ENCODE measurements around the gene EVI5. TPM values are rescaled to one million over a fixed set of nuclear protein-coding genes. Genes with fewer than 3 reads are reported as not detected.

Gene EVI5
- total and polyA plus RNA-seq, 2 donors (not counting 1 experiment from before 2014, with no cell fraction given), result 1.5 to 36.3 TPM

- Histone ChIP-seq H3K27me3 (replicated peaks in 1 of 4; ENCODE audit: control extremely low read depth in 1 of 4, control insufficient read depth in 3 of 4, insufficient read depth in 4 of 4, low read length in 3 of 4) (no peaks in the 10 kb centered on the region), H3K4me3 (ENCODE audit: control extremely low read depth in 1 of 5, extremely low read depth in 1 of 5, insufficient read depth in 1 of 5, low read depth in 2 of 5, low read length in 4 of 5) (no peak overlapping the region), H3K4me1 (ENCODE audit: control insufficient read depth in 2 of 2, insufficient read depth in 2 of 2, low read length in 2 of 2) (no peaks in the 10 kb centered on the region), H3K9ac (ENCODE audit: low read length) (no peak overlapping the region), H3K9me3 (ENCODE audit: control extremely low read depth in 1 of 3, control insufficient read depth in 2 of 3, insufficient read depth in 1 of 3, low read length in 2 of 3) (no peaks in the 10 kb centered on the region), H3K27ac (ENCODE audit: low read length in 2 of 2) (no peak overlapping the region), H3K79me2 (ENCODE audit: control insufficient read depth, insufficient read depth, low read length) (no peaks in the 10 kb centered on the region), H4K20me1 (ENCODE audit: control insufficient read depth, insufficient read depth, low read length, poor library complexity, severe bottlenecking) (no peaks in the 10 kb centered on the region), H3K36me3 (replicated peaks in 1 of 2; ENCODE audit: control extremely low read depth in 1 of 2, control insufficient read depth in 1 of 2, extremely low read depth in 1 of 2, insufficient read depth in 2 of 2, low read length in 1 of 2) (no peaks in the 10 kb centered on the region), H3K4me2 (replicated peaks; ENCODE audit: low read depth, low read length, poor library complexity, severe bottlenecking) (no peak overlapping the region), H2AFZ (ENCODE audit: insufficient read depth, low read depth, low read length, poor library complexity, severe bottlenecking) (no peak overlapping the region)
- H3K4me1 Mint-ChIP-seq, result no peaks in the 10 kb centered on the region
- TF ChIP-seq EZH2 (IDR thresholded peaks at IDR 0.05; ENCODE audit: borderline replicate concordance, insufficient read depth, low read depth, low read length, poor library complexity, severe bottlenecking), result no peak
- no peaks in the 10 kb centered on the region for H3K27me3 Mint-ChIP-seq
- intact Hi-C loops (cut with micrococcal nuclease), result no loop called here
- ChIA-PET CTCF (no interaction called here), POLR2A (no interaction called here)
- WGBS (ENCODE audit: insufficient coverage), result no CpG with 5 or more reads among the region's 2 CpGs
- H3K9me3 Mint-ChIP-seq (ENCODE audit: insufficient read depth), result no peaks in the 10 kb centered on the region
- DNase-seq (no peak), ATAC-seq (ENCODE audit: low read depth) (no peak)
- H3K27ac Mint-ChIP-seq, result no peak overlapping the region
- H3K4me3 Mint-ChIP-seq, result no peak overlapping the region
These were observed 240.1 kb downstream of the EVI5 start for GRCh38 chr1:92544756-92545165.

DNA sequence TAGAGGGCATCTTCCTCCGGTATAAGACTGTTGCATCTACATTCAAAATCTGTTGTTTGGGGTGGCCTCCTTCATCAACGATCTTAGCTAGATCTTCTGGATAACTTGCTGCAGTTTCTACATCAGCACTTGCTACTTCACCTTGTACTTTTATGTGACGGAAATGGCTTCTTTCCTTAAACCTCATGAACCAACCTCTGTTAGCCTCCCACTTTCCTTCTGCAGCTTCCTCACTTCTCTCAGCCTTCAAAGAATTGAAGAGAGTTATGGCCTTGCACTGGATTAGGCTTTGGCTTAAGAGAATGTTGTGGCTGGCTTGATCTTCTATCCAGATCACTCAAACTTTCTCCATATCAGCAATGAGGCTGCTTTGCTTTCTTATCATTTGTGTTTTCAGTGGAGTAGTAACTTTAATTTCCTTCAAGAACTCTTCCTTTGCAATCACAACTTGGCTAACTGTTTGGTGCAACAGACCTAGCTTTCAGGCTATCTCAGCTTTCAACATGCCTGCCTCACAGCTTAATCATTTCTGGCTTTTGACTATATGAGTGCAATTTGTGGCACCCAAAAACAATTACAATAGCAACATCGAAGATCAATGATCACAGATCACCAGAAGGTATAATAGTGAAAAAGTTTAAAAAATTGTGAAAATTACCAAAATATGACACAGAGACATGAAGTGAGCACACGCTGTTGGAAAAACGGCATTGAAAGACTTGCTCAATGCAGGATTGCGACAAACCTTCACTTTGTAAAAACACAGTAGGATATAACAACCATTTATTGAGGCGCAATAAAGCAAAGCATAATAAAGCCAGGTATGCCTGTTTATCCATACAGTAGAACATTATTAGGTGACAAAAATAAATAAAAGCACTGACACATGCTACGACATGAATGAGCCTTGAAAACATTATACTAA, 241.5 kb downstream of the EVI5 start:
- intact Hi-C loops (cut with micrococcal nuclease), result no loop called here
- POLR2A ChIA-PET, result no interaction called here

More for the DNA sequence above, 241.5 kb downstream of the EVI5 start:
- Histone ChIP-seq H3K9ac (ENCODE audit: low read length) (no peak overlapping the region), H3K27me3 (replicated peaks in 1 of 4; ENCODE audit: control extremely low read depth in 1 of 4, control insufficient read depth in 3 of 4, insufficient read depth in 4 of 4, low read length in 3 of 4) (no peaks in the 10 kb centered on the region), H3K4me2 (replicated peaks; ENCODE audit: low read depth, low read length, poor library complexity, severe bottlenecking) (no peak overlapping the region), H3K4me3 (ENCODE audit: control extremely low read depth in 1 of 5, extremely low read depth in 1 of 5, insufficient read depth in 1 of 5, low read depth in 2 of 5, low read length in 4 of 5) (no peak overlapping the region), H2AFZ (ENCODE audit: insufficient read depth, low read depth, low read length, poor library complexity, severe bottlenecking) (no peak overlapping the region), H3K27ac (ENCODE audit: low read length in 2 of 2) (no peak overlapping the region), H3K36me3 (replicated peaks in 1 of 2; ENCODE audit: control extremely low read depth in 1 of 2, control insufficient read depth in 1 of 2, extremely low read depth in 1 of 2, insufficient read depth in 2 of 2, low read length in 1 of 2) (no peaks in the 10 kb centered on the region), H4K20me1 (ENCODE audit: control insufficient read depth, insufficient read depth, low read length, poor library complexity, severe bottlenecking) (no peaks in the 10 kb centered on the region), H3K79me2 (ENCODE audit: control insufficient read depth, insufficient read depth, low read length) (no peaks in the 10 kb centered on the region), H3K4me1 (ENCODE audit: control insufficient read depth in 2 of 2, insufficient read depth in 2 of 2, low read length in 2 of 2) (peaks cover 3 to 4% of the 10 kb centered on the region in 2 donors), H3K9me3 (ENCODE audit: control extremely low read depth in 1 of 3, control insufficient read depth in 2 of 3, insufficient read depth in 1 of 3, low read length in 2 of 3) (no peaks in the 10 kb centered on the region)
- TF ChIP-seq CTCF (IDR thresholded peaks at IDR 0.05) (no peak), EZH2 (IDR thresholded peaks at IDR 0.05; ENCODE audit: borderline replicate concordance, insufficient read depth, low read depth, low read length, poor library complexity, severe bottlenecking) (no peak)
- Mint-ChIP-seq H3K4me3 (no peak overlapping the region), H3K27me3 (no peaks in the 10 kb centered on the region), H3K9me3 (ENCODE audit: insufficient read depth) (no peaks in the 10 kb centered on the region), H3K4me1 (peaks cover 5% of the 10 kb centered on the region), H3K27ac (no peak overlapping the region)
- WGBS (ENCODE audit: insufficient coverage), result 91% methylated on average over 4 of the region's 9 CpGs
- DNase-seq, result no peak
- no peak for ATAC-seq (ENCODE audit: low read depth)
- CTCF ChIA-PET, result no interaction called here

Measured in B cell (primary cell).